C4-2B (cell line): ENCODE results near the gene ETV6.

ENCODE experiments used
- ZFX ChIP-seq: fragments of 450-650 bp; IDR thresholded peaks from 2 replicates; pipeline ENCODE4 v1.6.1; 2017
- TF ChIP-seq, protein P1 (sequence below): fragments of 450-650 bp; conservative IDR thresholded peaks from 2 replicates; pipeline ENCODE4 v1.5.1; 2017; ENCODE audit warnings: mild to moderate bottlenecking

DNA sequence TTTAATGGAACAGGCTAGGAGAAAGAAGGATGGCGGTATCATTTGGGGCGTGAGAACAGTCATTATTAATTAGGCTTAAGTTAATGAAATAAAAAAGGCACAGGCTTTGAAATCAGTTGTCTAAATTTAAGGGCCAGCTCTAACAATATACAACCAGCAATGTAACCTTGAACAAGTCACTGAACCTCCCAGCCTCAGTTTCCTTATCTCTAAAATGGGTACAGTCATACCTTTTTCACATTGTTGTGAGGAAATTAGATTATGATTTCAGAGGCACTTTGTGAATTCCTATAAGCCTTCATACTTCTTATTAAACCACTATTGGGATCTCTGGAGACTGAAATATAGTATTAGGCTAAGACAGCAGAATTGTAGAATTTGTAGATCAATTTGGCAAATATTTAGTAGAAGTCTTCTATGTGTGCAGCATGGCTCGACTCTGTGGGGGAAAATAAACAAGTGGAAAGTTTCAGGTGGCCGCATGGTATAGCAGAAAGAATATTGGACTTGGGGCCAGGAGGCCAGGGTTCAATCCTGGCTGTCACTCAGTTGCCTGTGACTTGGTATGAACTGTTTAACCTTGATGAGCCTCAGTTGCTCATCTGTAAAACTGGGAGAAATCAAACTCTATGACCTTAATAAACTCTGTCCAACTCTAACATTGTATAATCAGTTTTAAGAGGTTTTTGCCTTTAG is 117.7 kb downstream of the ETV6 start:
- TF ChIP-seq, protein P1, sequence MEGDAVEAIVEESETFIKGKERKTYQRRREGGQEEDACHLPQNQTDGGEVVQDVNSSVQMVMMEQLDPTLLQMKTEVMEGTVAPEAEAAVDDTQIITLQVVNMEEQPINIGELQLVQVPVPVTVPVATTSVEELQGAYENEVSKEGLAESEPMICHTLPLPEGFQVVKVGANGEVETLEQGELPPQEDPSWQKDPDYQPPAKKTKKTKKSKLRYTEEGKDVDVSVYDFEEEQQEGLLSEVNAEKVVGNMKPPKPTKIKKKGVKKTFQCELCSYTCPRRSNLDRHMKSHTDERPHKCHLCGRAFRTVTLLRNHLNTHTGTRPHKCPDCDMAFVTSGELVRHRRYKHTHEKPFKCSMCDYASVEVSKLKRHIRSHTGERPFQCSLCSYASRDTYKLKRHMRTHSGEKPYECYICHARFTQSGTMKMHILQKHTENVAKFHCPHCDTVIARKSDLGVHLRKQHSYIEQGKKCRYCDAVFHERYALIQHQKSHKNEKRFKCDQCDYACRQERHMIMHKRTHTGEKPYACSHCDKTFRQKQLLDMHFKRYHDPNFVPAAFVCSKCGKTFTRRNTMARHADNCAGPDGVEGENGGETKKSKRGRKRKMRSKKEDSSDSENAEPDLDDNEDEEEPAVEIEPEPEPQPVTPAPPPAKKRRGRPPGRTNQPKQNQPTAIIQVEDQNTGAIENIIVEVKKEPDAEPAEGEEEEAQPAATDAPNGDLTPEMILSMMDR, result no peak
- no peak for TF ChIP-seq ZFX
